ENCODE results near the gene RPS15. TPM values are rescaled to one million over a fixed set of nuclear protein-coding genes. Genes with fewer than 3 reads are reported as not detected.
"Not testable (repeated sequence)": the region's sequence is repeated elsewhere in the genome, so short reads cannot be mapped to it uniquely, and the experiment has no call there.

Gene RPS15
- total RNA-seq, 1 donor from 2014 or later, result 1,085 TPM

DNA sequence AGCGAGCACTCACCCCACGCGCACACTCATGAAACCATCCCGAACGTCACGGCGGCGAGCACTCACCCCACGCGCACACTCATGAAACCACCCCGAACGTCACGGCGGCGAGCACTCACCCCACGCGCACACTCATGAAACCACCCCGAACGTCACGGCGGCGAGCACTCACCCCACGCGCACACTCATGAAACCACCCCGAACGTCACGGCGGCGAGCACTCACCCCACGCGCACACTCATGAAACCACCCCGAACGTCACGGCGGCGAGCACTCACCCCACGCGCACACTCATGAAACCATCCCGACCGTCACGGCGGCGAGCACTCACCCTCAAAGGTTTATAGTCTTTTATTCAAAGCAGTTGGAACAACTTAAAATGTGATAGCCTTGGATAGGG is 18.1 kb upstream of the RPS15 start:
- DNase-seq (ENCODE audit: low spot score), result not testable (repeated sequence)

DNA sequence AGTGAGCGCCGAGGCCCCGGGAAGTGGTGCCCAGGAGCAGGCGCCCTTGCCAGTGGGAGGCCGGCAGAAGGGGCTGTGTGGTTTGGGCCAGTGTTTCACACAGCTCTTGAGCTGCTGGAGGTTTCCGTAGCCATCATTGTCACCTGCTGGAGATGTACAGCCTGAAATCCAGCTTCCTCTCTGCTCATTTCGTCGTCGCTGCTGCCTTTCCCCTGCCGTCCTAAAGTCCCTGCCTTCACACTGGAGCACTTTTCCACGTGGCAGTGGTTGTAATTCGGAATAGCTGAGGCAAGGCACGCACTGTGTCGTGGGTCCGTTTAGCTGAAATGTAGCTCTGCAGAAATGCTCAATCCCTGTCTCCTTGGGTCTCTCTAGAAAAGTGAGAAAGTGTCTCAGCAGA is 17.6 kb upstream of the RPS15 start:
- DNase-seq (ENCODE audit: low spot score), result no peak

DNA sequence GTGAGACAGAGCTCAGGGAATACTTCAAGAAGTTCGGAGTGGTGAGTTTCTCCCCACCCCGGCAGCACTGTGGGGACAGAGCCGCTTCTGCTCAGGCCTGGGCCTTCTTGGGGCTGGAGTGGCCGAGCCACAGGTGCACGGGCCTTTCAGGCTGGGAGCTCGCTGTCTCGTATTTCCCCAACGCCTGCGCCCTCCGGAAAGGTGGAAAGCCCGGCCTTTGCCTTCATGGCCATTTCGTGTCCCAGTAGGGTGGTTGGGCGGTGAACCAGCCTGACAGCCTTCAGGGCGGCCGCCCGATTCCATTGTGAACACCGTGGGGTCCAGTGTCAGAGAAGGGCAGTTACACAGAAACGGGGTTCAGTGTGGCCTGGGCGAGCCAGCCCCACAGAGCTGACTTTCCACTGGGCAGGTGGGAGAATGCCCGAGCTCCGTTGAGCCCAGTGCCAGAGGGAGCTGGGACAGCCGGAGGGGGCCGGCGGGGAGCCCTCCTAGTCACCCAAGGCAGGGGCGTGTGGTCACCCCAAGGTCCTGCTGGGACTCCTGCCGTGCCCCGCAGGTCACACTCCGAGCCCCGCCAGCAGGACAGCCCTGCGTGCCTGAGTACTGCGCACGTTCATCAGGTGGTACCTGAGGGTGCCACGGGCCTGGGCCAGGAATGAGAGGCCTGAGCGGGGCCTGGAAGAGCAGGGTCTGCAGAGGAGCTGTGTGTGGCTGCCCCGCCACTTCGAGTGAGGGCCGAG is 16.8 kb upstream of the RPS15 start:
- DNase-seq (ENCODE audit: low spot score), result no peak

DNA sequence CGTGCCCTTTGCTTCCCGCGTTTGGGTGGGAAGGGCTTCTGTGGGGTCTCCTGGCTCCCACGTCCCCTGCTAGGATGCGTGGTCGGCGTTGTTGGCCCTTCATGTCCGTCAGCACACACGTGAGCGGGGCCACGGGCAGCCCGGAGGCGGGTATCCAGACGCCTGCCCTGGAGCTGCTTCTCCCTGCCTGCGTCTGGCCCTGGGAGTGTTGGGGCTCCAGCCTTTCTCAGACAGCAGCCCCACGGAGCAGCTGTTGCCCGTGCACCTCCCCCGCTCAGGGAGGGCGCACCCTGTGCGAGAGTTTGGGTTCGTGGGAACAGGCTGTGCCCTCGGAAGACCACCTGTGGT is 16.3 kb upstream of the RPS15 start:
- DNase-seq (ENCODE audit: low spot score), result no peak

DNA sequence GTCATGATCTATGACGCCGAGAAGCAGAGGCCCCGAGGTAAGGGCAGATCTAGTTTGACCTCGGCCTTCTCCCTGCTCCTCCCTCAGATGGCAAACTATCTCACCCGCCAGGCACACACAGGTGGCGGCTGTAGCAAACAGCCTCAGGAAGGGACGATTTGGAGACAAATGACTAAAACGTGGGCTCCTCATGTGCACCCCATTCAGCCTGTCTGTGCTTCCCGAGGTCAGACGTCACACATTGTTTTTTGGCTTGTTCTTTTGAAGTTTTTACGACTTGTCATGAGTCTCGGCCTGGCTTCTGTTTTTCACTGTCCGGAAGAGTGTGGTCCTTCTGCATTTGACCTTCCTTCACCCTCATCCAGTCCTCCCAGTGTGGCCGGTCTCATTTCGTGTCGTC is 15.8 kb upstream of the RPS15 start:
- DNase-seq (ENCODE audit: low spot score), result no peak

DNA sequence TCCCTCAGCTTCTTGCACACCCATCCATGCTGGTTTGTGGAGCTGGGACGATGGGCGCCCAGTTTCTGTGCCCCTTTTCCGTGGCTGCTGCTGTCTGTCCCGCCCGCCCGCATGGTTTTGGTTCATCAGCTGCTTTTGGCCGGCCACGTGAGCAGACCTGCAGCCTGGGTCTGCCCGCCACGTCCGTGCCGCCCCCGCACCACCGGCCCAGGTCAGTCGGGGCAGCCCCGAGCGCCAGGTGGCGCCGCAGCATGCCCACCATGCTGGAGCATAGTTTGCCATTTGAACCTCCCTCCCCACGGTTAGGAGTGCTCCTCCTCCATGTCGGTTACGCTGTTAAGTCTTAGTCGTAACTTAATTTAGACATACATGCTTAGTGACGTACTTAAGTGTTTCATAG is 15.3 kb upstream of the RPS15 start:
- DNase-seq (ENCODE audit: low spot score), result no peak

DNA sequence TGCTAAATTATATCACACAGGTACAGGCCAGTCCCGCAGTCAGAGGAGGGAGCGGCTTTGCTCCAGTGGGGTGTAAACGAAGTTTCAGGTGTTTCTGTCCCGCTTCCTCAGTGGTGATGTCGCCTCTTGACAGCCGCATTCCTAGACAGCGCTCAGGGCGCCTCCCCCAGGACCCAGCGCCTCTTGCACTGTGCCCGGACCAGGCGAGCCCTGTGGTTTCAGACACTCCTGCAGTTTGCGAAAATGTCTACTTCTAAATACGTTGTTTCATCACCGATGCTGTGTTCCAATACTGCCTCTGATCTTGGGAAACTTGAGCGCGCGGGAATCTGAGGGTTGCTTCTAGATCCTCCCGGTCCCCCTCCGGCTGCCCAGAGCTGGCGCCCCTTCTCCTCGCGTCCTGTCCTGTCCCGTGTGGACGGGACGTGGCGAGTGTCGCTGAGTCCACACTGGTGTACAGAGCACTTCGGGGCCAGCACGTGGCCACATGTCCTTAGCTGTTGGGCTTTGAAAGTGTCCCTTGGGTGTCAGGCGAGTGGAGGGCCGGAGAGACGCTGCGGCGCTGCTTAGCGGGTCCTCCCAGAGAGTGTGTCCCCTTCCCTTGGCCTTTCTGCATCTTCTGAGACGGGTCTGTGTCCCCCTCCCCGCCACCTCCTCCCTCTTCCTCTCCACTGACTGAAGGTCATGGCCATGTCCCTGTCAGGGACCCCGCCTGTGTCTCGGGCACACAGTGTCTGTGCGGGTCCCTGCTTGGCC is 14.6 kb upstream of the RPS15 start:
- DNase-seq (ENCODE audit: low spot score), result no peak

DNA sequence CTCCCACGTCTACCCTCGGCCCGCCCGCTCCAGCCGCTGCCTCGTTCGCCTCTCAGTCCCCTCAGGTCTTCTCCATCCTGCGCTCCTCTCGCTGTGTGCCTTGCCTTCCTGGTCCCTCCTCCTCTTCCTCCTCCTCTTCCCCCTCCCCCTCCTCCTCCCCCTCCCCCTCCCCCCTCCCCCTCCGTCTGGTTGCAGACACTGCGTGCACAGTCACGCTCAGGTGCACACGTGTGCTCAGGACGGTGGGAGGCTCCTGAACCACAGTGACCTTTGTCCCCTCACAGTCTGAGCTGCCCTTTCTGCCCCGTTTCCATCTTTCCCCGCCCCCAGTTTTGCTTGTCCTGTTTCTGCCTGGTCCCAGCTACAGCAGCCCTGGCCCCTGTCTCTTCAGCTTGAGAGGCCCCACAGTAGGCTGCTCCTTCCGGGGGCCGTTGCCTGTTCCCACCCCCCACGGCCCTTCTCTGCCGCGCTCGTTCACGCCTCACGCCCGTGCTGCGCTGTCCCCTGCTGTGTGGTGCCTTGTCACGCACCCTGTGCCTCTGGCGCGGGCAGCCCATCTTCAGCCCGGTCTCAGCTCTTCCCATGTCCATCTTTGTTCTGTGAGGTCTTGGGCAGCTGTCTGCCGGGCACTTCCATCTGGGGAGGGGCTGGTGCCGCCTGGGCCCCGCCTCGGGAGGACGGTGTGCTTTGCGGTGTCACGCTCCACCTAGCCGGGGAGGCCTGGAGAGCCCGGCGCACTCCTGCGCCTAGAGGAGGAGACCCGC is 13.8 kb upstream of the RPS15 start:
- DNase-seq (ENCODE audit: low spot score), result no peak

DNA sequence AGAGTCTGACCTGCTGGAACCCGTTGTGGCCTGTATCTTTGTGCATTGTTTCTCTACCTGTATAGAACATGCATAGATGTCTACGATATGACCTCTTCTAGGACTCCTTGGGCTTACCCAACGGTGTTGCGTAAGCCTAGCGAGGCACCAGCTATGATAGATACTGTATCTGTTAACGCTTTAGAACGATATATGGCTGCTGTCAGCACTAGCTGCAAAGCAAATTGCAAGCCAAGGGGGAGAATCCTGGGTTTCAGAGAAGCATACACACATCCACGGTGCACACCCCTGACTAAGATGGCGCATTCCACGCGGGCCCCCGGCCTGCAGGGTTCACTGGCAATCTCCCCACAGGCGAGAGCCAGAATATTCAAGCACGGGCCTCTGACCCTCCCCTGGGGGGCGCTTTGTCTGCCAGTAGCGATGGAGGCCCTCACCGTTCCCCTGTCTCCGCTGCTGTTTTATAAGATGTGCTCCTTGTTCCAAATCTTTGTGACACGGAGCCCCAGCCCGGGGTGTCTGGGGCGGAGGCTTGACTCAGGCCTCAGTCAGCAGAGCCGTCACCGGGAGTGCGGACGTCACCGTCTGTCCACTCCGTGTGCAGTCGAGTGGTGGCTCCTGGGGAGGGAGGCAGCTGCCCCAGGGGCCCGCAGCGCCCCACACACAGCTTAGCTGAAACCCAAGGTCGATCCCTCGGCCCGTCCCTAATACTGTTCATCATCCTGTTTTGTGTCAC is 12.9 kb upstream of the RPS15 start:
- DNase-seq (ENCODE audit: low spot score), result no peak

DNA sequence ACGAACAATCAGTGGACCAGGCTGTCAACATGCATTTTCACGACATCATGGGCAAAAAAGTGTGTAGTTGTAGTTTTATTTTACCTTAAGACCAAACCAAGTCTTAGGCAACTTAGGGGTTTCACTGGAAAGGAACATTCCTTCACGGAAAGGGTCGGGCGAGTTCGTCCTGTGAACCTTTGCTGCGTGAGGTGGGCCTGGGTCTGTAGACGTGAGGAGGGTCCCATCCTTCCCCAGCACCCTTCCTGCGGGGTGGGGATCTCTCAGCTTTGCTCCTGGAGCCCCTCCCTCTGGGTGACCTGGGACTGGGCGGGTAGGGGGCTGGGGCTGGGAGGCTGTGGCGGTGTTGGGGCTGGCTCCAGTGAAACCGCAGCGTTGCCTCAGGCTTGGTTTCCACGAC is 12.3 kb upstream of the RPS15 start:
- DNase-seq (ENCODE audit: low spot score), result no peak

DNA sequence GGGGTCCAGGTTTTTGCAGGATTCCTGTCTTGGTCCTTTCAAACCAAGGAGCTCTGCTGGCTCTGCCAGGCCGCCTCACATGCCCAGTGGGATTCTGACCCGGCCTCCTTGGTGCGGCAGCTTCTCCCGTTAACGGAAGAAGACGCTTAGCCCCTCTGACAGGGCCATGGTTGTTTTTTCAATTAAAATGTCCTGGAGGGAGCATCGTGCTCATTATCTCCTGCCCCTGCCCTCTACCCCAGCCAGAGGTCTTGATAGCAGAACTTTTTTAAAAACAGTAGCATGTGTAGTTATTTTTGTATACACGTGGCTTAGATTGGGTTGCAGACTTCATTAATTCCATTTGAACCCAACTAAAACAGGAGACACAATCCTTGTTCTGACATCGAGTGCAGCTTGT is 11.5 kb upstream of the RPS15 start:
- DNase-seq (ENCODE audit: low spot score), result no peak

DNA sequence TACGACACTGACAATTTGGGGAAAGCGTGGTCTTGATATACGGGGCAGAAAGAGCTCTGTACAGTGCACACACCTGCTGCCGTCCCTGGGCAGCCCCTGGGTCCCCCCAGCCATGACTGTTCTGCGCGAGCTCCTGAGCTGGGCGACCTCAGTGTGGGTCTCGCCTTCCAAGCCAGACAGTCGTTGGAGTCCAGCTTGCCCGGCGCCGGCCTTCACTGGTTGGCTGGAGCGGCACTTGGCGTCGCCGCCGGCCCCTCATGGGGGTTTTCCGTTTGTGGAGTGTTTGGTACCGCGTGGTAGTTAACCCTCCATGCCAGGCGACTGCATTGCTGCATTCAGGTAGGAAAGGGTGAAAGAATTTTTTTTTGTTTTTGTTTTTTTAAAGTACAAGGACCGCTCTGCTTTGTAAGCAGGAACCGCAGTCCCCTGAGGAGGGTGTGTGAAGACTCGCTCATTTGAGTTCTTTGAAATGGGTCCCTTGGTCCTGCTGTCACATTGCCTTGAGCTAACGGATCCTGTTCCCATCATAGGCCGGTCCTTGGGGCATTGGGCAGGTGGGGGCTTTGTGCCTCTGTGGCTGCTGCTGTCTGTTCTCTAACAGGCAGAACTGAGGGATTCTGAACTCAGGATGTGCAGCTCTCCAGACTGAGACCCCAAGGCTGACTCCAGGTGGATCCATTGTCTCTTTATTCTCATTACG is 10.8 kb upstream of the RPS15 start:
- DNase-seq (ENCODE audit: low spot score), result no peak

DNA sequence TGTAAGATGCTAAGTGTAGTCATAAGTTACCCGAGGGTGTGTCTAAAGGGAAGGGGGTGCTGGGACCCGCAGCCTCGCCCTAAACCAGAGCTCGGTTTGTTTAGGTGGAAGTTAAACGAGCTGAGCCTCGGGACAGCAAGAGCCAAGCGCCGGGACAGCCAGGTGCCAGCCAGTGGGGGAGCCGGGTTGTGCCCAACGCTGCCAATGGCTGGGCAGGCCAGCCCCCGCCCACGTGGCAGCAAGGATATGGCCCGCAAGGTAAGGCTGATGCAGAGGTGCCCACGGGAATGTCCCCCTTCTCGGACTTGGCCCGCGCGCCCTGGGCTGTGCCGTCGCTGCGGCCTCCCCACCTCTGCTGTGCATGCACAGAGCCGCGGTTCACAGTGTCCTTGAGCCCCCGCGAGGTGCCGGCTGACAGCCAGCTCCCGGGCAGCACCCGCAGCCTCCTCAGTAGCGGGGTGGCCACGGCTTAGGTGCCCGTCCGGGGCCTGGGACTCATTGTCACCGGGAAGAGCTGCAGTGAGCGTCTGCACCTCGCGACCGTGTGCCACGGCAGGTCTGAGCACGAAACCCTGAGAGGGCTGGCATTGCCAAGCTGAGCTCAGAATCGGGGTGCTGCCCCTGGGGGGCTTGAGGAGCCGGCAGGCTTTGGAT is 9.3 kb upstream of the RPS15 start:
- DNase-seq (ENCODE audit: low spot score), result no peak

DNA sequence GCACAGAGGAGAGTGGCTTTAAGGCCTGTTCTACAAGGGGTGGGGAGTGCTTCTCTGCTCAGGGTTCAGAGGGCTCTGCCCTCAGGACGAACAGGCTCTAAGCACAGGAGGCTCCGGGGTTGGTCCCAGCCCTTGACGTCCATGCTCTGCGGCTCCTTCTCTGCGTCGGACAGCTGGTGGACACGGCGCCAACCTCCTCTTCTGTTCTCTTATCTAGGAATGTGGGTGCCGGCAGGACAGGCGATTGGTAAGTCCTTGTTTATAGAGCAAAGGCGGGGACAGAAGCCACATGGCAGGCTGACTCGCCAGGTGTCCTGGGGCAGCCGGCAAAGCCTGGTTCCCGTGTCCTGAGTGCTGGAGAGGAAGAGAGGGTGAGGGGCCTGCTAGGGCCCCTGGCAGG is 8.4 kb upstream of the RPS15 start:
- DNase-seq (ENCODE audit: low spot score), result no peak

DNA sequence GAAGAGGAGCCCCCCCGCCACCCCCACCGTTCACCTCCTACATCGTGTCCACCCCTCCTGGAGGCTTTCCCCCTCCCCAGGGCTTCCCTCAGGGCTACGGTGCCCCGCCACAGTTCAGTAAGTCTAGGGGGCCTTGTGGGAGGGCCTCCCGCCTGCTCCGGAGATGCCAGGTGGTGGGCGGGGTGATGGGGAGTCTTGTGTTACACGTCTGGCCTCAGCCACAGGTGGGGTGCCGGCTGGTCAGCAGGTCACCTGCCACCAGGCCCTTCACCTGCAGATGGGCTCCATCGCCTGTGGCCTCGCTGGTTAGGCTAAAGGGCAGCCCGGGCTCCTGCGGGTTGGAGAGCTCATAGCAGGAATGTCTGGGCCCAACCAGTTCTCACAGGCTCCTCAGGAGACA is 8.0 kb upstream of the RPS15 start:
- DNase-seq (ENCODE audit: low spot score), result no peak

DNA sequence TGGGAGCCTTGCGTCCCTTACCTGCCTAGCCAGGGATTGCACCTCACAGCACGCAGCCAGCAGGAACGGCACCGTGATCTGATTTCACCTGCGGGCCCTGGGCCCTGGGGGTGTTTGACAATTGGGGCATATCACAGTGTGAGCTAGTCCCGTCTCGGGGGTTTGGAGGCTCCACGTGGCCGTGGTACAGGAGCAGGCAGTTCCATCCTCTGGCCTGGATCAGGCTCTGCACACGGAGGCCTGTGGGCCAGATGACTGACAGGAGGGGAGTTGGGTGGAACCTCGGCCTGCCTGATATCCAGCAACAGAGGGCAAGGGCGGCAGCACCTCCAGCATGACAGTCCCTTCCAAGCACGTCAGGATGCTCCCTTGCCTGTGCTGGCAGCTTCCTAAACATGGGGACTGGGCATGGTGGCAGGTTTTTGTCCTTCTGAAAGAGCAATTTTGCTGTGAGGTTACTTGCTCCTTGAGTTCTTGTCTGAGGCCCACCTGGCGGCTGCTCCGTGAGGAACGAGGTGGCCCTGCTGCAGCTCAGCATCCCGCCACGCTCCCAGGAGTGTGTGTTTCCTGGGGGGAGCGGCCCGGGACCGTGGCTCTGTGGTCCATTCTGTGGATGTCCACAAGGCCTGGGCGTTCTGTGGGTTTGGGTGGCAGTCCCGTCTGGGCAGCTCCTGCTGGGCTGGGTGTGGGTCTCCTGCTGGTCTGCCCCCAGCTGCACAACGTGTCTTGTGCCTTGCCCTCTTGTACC is 6.3 kb upstream of the RPS15 start:
- no peak for DNase-seq (ENCODE audit: low spot score)

DNA sequence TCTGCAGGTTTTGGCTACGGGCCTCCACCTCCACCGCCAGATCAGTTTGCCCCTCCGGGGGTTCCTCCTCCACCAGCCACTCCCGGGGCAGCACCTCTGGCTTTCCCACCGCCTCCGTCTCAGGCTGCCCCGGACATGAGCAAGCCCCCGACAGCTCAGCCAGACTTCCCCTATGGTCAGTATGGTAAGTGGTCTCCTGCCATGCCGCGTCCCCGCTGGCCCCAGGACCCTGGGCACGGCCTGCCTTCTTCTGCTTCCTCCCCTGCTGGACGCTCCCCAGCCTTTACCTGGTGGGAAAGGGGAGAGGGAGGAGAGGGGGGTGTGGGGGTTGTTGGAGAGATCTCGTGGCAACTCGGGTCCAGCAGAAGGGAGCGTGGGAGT is 5.7 kb upstream of the RPS15 start:
- DNase-seq (ENCODE audit: low spot score), result no peak

DNA sequence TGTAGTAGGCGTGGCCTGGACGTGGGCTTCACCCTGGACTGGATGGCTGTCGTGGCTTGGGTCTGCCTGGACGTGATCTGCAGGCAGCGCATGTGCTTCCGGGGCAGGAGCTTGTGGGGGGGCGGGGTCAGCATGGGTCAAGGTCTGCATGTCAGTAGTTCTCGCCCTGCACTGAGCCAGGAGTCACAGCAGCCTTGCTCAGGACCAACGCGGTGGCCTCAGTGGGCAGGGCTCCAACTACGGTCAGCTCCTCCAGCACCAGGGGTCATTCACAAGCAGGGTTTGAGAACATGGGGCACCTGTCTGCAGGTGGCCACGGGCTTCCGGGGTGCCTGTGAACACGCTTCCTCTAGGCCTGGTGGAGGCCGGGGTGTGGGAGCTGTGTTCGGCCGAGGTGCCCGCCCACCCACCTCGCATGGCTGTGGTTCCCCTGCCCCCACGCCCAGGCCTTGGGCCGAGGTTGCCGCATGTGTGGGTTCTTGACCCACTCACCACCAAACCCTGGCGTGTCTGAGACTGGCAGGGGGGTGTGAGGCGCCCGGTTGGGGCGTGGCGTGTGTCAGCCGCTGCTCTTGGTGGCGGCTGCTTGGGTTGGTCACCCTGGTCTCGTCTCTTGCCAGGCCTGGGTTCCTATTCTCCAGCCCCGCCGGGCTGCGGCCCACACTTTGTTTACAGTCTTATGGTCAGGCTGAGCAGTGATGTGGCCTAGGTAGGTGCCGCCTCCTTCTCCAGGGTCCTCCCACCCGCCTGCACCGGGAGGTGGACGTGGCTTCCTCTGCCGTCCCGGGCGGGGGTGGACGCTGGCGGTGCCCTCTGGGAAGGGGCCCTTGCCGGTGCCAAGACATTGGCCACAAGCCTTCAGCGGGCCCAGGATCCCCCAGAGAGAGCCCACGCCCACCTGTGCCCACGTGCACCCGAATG is 4.8 kb upstream of the RPS15 start:
- DNase-seq (ENCODE audit: low spot score), result no peak

DNA sequence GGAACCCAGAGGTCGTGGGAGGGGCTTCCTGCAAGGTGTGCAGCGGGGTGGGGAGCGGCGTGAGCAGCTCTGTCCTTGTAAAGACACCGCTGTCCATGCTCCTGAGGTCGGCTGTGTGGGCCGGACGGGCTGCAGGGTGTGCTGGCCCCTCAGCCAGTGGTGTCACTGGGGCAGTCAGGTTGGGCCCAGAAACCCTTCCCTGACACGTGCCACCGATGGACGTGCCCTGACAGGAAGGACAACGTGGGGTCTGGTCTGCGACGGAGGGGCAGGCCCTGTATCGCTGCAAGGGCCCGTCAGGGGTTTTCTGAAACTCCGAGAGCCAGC is 4.2 kb upstream of the RPS15 start:
- no peak for DNase-seq (ENCODE audit: low spot score)
